ENCODE results near the gene ATG13.

The ATG13 gene

GRCh38 chr11:46677991-46678740, 60.8 kb downstream of the ATG13 start:
- no peak for TF ChIP-seq SIN3A (IDR thresholded peaks at IDR 0.05; ENCODE audit: borderline replicate concordance, insufficient read depth, low read length)
- TF ChIP-seq FOXP2 (optimal IDR thresholded peaks at IDR 0.05; ENCODE audit: borderline replicate concordance, extremely low read depth, extremely low read length, insufficient read depth) = no peak
- no peak for TF ChIP-seq POLR2AphosphoS5 (IDR thresholded peaks at IDR 0.05; ENCODE audit: low read depth, low read length)
- no peak for TF ChIP-seq REST (IDR thresholded peaks at IDR 0.05; ENCODE audit: insufficient read depth in 1 of 2, low read depth in 2 of 2, low read length in 2 of 2)
- TF ChIP-seq TAF1 (IDR thresholded peaks at IDR 0.05; ENCODE audit: borderline replicate concordance, insufficient read depth, low read length) = no peak

DNA sequence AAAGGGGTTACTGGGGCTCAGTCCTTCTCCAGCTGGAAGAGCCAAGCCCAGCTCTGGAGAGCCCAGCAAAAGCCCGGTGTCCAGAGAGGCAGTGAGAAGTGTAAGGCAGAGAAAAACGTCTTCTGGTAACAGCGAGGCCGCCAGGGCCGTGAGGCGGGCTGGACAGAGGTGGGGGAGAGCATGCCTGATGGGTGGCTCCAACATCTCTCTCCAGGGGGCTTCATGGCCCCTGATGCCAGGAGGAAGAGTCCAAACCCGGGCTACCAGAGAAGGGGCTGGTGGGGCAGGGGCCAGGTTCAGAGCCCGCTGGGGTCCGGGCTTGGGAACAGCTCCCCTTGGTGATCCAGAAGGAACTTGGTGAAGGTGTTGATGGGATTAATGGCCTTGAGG, 61.4 kb downstream of the ATG13 start:
- TF ChIP-seq FOXP2 (optimal IDR thresholded peaks at IDR 0.05; ENCODE audit: borderline replicate concordance, extremely low read depth, extremely low read length, insufficient read depth) (no peak), SIN3A (IDR thresholded peaks at IDR 0.05; ENCODE audit: borderline replicate concordance, insufficient read depth, low read length) (no peak), POLR2AphosphoS5 (IDR thresholded peaks at IDR 0.05; ENCODE audit: low read depth, low read length) (no peak), TAF1 (IDR thresholded peaks at IDR 0.05; ENCODE audit: borderline replicate concordance, insufficient read depth, low read length) (no peak), REST (IDR thresholded peaks at IDR 0.05; ENCODE audit: insufficient read depth in 1 of 2, low read depth in 2 of 2, low read length in 2 of 2) (no peak)

- TF ChIP-seq SIN3A (IDR thresholded peaks at IDR 0.05; ENCODE audit: borderline replicate concordance, insufficient read depth, low read length) (no peak), FOXP2 (optimal IDR thresholded peaks at IDR 0.05; ENCODE audit: borderline replicate concordance, extremely low read depth, extremely low read length, insufficient read depth) (no peak), POLR2AphosphoS5 (IDR thresholded peaks at IDR 0.05; ENCODE audit: low read depth, low read length) (no peak), TAF1 (IDR thresholded peaks at IDR 0.05; ENCODE audit: borderline replicate concordance, insufficient read depth, low read length) (no peak), REST (IDR thresholded peaks at IDR 0.05; ENCODE audit: insufficient read depth in 1 of 2, low read depth in 2 of 2, low read length in 2 of 2) (no peak)
These were observed 62.1 kb downstream of the ATG13 start for GRCh38 chr11:46679241-46680163.

DNA sequence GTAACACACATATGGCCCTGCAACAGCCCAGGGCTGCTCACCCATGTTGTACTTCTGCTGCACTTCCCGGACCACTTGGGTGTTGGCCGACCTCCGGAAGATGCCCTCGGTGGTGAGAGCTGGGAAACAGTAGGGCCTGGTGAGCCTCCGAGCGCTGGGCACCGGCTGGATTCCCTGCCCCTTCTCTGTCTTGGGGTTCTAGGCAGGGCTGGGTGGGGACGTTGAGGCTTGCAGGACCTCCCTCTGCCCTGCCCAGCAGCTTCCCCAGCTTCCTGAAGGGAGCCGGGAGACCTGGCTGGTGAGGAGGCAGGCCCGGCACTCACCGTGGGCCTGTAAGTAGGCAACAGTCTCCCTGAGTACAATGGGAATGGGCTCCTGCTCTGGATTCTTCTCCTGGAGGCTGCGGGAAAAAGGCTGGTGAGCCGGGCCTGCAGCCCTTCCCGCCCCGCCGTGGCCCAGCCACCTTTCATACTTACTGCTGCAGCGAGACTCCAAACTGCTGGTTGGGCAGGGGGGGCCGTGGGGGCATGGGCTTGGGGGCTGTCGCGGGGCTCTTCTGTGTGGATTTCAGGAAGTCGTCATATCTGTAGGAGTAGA, 62.9 kb downstream of the ATG13 start:
- TF ChIP-seq SIN3A (IDR thresholded peaks at IDR 0.05; ENCODE audit: borderline replicate concordance, insufficient read depth, low read length) (no peak), REST (IDR thresholded peaks at IDR 0.05; ENCODE audit: insufficient read depth in 1 of 2, low read depth in 2 of 2, low read length in 2 of 2) (no peak)

Data from PFSK-1 (cell line).